ENCODE measurements around the gene KIF5B. TPM values are rescaled to one million over a fixed set of nuclear protein-coding genes. Genes with fewer than 3 reads are reported as not detected.

Gene KIF5B
- total RNA-seq, 1 experiment from 2014 or later = 117 TPM

DNA sequence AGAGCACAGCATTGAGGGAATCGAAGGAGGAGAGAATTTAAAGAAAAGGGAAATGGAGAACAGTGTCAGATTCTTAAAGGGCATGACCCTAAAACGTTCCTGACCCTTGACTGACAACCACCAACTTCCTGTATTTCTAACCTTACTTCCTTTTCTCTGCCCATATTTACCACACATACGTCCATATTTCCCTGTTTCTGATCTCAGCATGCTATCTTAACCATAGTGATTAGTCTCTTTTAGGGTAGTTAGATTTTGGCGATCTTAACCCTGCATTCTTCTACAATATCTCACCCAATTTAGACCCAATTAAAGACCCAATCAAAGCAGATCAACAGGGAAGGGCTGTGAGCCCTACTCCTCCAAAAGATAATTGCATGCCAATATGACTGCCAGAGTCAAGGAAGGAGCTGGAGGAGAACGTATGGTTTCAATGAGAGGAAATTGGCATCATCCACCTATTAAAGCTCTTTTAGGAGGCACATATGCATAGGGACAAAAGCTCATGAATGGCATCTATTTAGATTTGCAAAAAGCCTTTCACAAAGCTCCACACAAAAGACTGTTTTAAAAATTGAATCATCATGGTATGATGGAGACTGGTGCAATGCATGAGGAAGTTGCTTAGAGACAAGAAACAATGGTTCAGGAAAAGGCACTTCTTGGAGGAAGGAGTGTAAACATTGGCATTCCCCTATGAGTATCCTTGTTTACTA, 78.6 kb downstream of the KIF5B start:
- TF ChIP-seq, protein P1, sequence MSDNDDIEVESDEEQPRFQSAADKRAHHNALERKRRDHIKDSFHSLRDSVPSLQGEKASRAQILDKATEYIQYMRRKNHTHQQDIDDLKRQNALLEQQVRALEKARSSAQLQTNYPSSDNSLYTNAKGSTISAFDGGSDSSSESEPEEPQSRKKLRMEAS (IDR thresholded peaks at IDR 0.05) = no peak
- no peak for TF ChIP-seq EZH2phosphoT487 (IDR thresholded peaks at IDR 0.05; ENCODE audit: borderline replicate concordance)
- Histone ChIP-seq H3K9me2 (ENCODE audit: insufficient read depth) (no peaks in the 10 kb centered on the region), H3K4me3 (replicated peaks in 1 of 2; ENCODE audit: low read depth in 1 of 2, low read length in 2 of 2) (no peak overlapping the region), H3K79me2 (ENCODE audit: insufficient read depth, low read length) (no peaks in the 10 kb centered on the region), H3K4me2 (ENCODE audit: low read length) (no peak overlapping the region), H3K36me3 (ENCODE audit: control insufficient read depth in 1 of 2, insufficient read depth in 2 of 2, low read length in 2 of 2) (no peaks in the 10 kb centered on the region), H3K27me3 (ENCODE audit: insufficient read depth, low read length) (no peaks in the 10 kb centered on the region), H3K4me1 (ENCODE audit: control insufficient read depth in 1 of 2, insufficient read depth in 2 of 2, low read length in 2 of 2) (peaks cover 3 to 18% of the 10 kb centered on the region in 2 experiments), H3K27ac (ENCODE audit: low read depth, low read length) (no peak overlapping the region), H3K9ac (ENCODE audit: low read length) (no peak overlapping the region), H2AFZ (ENCODE audit: low read depth, low read length, poor library complexity, severe bottlenecking) (no peak overlapping the region), H3K9me3 (ENCODE audit: control insufficient read depth in 1 of 2, insufficient read depth in 1 of 2, low read depth in 1 of 2, low read length in 2 of 2) (no peaks in the 10 kb centered on the region), H4K20me1 (ENCODE audit: insufficient read depth) (no peaks in the 10 kb centered on the region)
- no peak for ATAC-seq
- no peak for DNase-seq (ENCODE audit: low read depth, low spot score)
- intact Hi-C loops (cut with micrococcal nuclease) = no loop called here
- BruUV-seq (replicated peaks) = no TSS peak
- ChIA-PET POLR2A (no interaction called here), CTCF (no interaction called here), RAD21 (ENCODE audit: low non-redundant PET in 1 of 2, low total read pairs in 2 of 2, uncharacterized antibody in 2 of 2, unreplicated experiment in 2 of 2) (no interaction called here)

DNA sequence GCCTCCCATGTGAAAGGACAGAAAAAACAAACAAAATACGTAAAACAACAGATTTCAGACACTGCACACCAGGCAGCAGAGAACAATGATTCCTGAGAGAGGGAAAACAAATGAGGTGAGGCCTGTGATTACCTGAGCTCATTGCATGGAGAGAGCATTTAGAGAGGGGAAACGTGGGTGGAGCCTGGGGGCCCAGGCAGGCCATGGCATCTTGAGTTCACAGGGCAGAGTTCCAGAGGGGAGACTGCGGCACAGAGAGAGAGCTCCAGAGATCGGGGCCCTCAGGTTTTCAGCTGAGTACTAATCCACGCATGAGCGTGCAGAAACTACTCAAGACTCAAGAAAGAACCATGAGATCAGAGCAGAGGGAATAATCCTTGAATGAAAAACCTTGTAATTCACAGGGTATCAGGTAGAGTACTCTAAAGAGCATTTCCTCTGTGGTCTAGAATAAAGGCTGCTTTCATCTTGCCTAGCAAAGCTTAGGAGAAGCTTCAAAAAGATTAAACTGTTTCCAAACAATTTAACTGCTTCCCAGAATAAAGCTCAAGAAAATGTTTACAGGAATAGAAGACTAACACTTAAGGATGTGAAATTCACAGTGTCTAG, 81.0 kb downstream of the KIF5B start:
- no peaks in the 10 kb centered on the region for H3K79me2 ChIP-seq (ENCODE audit: insufficient read depth, low read length)
- ChIA-PET POLR2A (no interaction called here), CTCF (no interaction called here), RAD21 (ENCODE audit: low non-redundant PET in 1 of 2, low total read pairs in 2 of 2, uncharacterized antibody in 2 of 2, unreplicated experiment in 2 of 2) (no interaction called here)
- H3K27ac ChIP-seq (ENCODE audit: low read depth, low read length) = no peak overlapping the region
- BruUV-seq (replicated peaks) = no TSS peak
- TF ChIP-seq, protein P2, sequence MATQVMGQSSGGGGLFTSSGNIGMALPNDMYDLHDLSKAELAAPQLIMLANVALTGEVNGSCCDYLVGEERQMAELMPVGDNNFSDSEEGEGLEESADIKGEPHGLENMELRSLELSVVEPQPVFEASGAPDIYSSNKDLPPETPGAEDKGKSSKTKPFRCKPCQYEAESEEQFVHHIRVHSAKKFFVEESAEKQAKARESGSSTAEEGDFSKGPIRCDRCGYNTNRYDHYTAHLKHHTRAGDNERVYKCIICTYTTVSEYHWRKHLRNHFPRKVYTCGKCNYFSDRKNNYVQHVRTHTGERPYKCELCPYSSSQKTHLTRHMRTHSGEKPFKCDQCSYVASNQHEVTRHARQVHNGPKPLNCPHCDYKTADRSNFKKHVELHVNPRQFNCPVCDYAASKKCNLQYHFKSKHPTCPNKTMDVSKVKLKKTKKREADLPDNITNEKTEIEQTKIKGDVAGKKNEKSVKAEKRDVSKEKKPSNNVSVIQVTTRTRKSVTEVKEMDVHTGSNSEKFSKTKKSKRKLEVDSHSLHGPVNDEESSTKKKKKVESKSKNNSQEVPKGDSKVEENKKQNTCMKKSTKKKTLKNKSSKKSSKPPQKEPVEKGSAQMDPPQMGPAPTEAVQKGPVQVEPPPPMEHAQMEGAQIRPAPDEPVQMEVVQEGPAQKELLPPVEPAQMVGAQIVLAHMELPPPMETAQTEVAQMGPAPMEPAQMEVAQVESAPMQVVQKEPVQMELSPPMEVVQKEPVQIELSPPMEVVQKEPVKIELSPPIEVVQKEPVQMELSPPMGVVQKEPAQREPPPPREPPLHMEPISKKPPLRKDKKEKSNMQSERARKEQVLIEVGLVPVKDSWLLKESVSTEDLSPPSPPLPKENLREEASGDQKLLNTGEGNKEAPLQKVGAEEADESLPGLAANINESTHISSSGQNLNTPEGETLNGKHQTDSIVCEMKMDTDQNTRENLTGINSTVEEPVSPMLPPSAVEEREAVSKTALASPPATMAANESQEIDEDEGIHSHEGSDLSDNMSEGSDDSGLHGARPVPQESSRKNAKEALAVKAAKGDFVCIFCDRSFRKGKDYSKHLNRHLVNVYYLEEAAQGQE (IDR thresholded peaks at IDR 0.05; ENCODE audit: low read depth) = no peak
- peak overlapping the region; percentile 14; the same call in 1 of the 2 replicates for H3K4me2 ChIP-seq (ENCODE audit: low read length)
- no peaks in the 10 kb centered on the region for H3K9me2 ChIP-seq (ENCODE audit: insufficient read depth)
- H3K9me3 ChIP-seq (ENCODE audit: control insufficient read depth in 1 of 2, insufficient read depth in 1 of 2, low read depth in 1 of 2, low read length in 2 of 2) = no peaks in the 10 kb centered on the region
- ATAC-seq = no peak
- no peak overlapping the region for H3K4me3 ChIP-seq (replicated peaks in 1 of 2; ENCODE audit: low read depth in 1 of 2, low read length in 2 of 2)
- H3K9ac ChIP-seq (ENCODE audit: low read length) = no peak overlapping the region
- H3K27me3 ChIP-seq (ENCODE audit: insufficient read depth, low read length) = no peaks in the 10 kb centered on the region
- H2AFZ ChIP-seq (ENCODE audit: low read depth, low read length, poor library complexity, severe bottlenecking) = no peak overlapping the region
- no peaks in the 10 kb centered on the region for H4K20me1 ChIP-seq (ENCODE audit: insufficient read depth)
- no peak for DNase-seq (ENCODE audit: low read depth, low spot score)
- peaks cover 3 to 18% of the 10 kb centered on the region in 2 experiments for H3K4me1 ChIP-seq (ENCODE audit: control insufficient read depth in 1 of 2, insufficient read depth in 2 of 2, low read length in 2 of 2)
- intact Hi-C loops (cut with micrococcal nuclease) = no loop called here
- H3K36me3 ChIP-seq (ENCODE audit: control insufficient read depth in 1 of 2, insufficient read depth in 2 of 2, low read length in 2 of 2) = no peaks in the 10 kb centered on the region

Data from HCT116 (cell line).